ENCODE results near the gene GDPD5. TPM values are rescaled to one million over a fixed set of nuclear protein-coding genes. Genes with fewer than 3 reads are reported as not detected.

Gene GDPD5
- total RNA-seq = 15.8 TPM
- long read RNA-seq, transcript GDPD5-201 (17 exons, 3,523 nt) = major isoform, 7 of 26 reads
- long read RNA-seq, partial matches to known transcripts = 12 of 26 reads
- long read RNA-seq, other reads (novel, unspliced or antisense) = 7 of 26 reads

GRCh38 chr11:75525433-75526191, at the start of gene GDPD5:
TSS of gene GDPD5 (minus strand) at chr11:75525941. CDS start at chr11:75477735, 48,206 bp downstream.
- DNase-seq (peak; percentile 90), ATAC-seq (peak; percentile 97 to 98)
- Histone ChIP-seq H3K36me3 (no peaks in the 10 kb centered on the region), H3K27ac (peak within 1 kb of the TSS; percentile 67), H3K27me3 (ENCODE audit: low read depth) (no peaks in the 10 kb centered on the region), H3K9me3 (no peaks in the 10 kb centered on the region), H3K4me3 (peak within 1 kb of the TSS; percentile 78), H3K4me1 (peaks cover 18% of the 10 kb centered on the region)
- intact Hi-C loops (cut with DNase I) = no loop called here
- TF ChIP-seq CTCF (IDR thresholded peaks at IDR 0.05) = peak; percentile 52

GRCh38 chr11:75574698-75575602, 49.2 kb upstream of the GDPD5 start:
- ATAC-seq (no peak), DNase-seq (no peak)
- no peaks in the 10 kb centered on the region for H3K9me3 ChIP-seq
- peak overlapping the region; percentile 18 for H3K27ac ChIP-seq
- H3K27me3 ChIP-seq (ENCODE audit: low read depth) = no peaks in the 10 kb centered on the region
- H3K4me1 ChIP-seq = peaks cover 40% of the 10 kb centered on the region
- peak; percentile 16 for TF ChIP-seq CTCF (IDR thresholded peaks at IDR 0.05)
- no peak overlapping the region for H3K4me3 ChIP-seq
- intact Hi-C loops (cut with DNase I) = no loop called here
- H3K36me3 ChIP-seq = peaks cover 48% of the 10 kb centered on the region

GRCh38 chr11:75572744-75573143, 47.0 kb upstream of the GDPD5 start:
- Histone ChIP-seq H3K4me1 (peaks cover 54% of the 10 kb centered on the region), H3K4me3 (no peak overlapping the region), H3K27ac (no peak overlapping the region), H3K36me3 (peaks cover 70% of the 10 kb centered on the region), H3K9me3 (no peaks in the 10 kb centered on the region), H3K27me3 (ENCODE audit: low read depth) (no peaks in the 10 kb centered on the region)
- ATAC-seq (no peak), DNase-seq (no peak)
- intact Hi-C loops (cut with DNase I) = no loop called here
- no peak for TF ChIP-seq CTCF (IDR thresholded peaks at IDR 0.05)

GRCh38 chr11:75571625-75572024, 45.9 kb upstream of the GDPD5 start:
- ATAC-seq = peak; percentile 68 to 85
- TF ChIP-seq CTCF (IDR thresholded peaks at IDR 0.05) = no peak
- H3K4me3 ChIP-seq = no peak overlapping the region
- peak; percentile 79 for DNase-seq
- no peaks in the 10 kb centered on the region for H3K9me3 ChIP-seq
- H3K4me1 ChIP-seq = peaks cover 56% of the 10 kb centered on the region
- H3K27me3 ChIP-seq (ENCODE audit: low read depth) = no peaks in the 10 kb centered on the region
- peaks cover 81% of the 10 kb centered on the region for H3K36me3 ChIP-seq
- H3K27ac ChIP-seq = peak overlapping the region; percentile 31
- intact Hi-C loops (cut with DNase I) = no loop called here

- Histone ChIP-seq H3K9me3 (no peaks in the 10 kb centered on the region), H3K27me3 (ENCODE audit: low read depth) (no peaks in the 10 kb centered on the region), H3K4me3 (no peak overlapping the region), H3K36me3 (peaks cover 91% of the 10 kb centered on the region), H3K27ac (peak overlapping the region; percentile 48), H3K4me1 (peaks cover 59% of the 10 kb centered on the region)
- DNase-seq (no peak), ATAC-seq (no peak)
- intact Hi-C loops (cut with DNase I) = no loop called here
- no peak for TF ChIP-seq CTCF (IDR thresholded peaks at IDR 0.05)
These were observed 44.9 kb upstream of the GDPD5 start for GRCh38 chr11:75570559-75571139.

Data from lower lobe of right lung (tissue), 2 donors.